Stimulated activated effector memory CD8-positive, alpha-beta T cell treated with anti-CD3 and anti-CD28 coated beads, Interleukin-12 subunit alpha, Interleukin-12 subunit beta, amount 100 ng/mL, for 72 hours (primary cell): Measurements from ENCODE around the gene EPHA10.

Source experiments
- ATAC-seq: fragments of 150-1000 bp; cut with Tn5 transposase; 2 replicates; pipeline ENCODE4 v1.10.0; 2021
- DNase-seq, 2 donors: peaks; one replicate each; pipeline ENCODE4 v3.0.0; 2021 to 2022; ENCODE audit warnings: low spot score in 2 of 2
- H3K27ac Mint-ChIP-seq: one replicate; pipeline ENCODE4 v1.8.0; 2022; ENCODE audit warnings: mild to moderate bottlenecking, mixed read lengths
- H3K36me3 Mint-ChIP-seq: one replicate; pipeline ENCODE4 v1.8.0; 2022; ENCODE audit warnings: mild to moderate bottlenecking, mixed read lengths
- H3K4me1 Mint-ChIP-seq: one replicate; pipeline ENCODE4 v1.8.0; 2022; ENCODE audit warnings: mixed read lengths
- H3K4me3 Mint-ChIP-seq: one replicate; pipeline ENCODE4 v1.8.0; 2022; ENCODE audit warnings: mild to moderate bottlenecking, mixed read lengths
- H3K9me3 Mint-ChIP-seq: one replicate; pipeline ENCODE4 v1.8.0; 2022; ENCODE audit warnings: mixed read lengths

EPHA10 gene

DNA sequence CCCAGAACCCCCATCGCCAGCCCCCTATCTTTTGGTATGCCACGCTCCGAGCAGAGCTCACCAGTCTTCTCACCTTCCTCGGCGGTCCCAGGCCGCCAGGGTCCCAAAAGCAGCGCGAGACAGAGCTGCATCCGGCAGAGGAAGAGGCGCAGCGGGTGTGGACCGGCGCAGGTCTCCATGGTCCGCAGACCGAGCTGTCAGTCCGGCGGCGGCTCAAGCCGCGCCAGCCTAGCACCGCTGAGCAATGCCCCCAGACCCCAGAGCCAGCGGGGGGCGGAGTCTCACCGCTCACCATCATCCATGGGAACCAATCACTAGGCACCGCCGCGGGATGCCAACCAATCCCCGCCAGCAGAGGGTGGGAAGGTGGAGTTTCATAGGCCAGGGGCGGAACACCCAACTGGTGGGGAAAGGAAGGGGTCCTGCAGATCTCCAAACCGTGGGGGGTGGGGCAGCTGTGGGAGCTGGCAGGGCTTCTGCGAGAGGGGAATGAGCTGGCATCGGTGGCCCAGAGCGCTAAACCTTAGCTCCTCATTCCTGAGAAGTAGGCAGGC lies at the start of gene EPHA10:
TSS of gene EPHA10 (minus strand) at position 233 of the 554 bp plus-strand sequence. CDS start at position 179, 54 bp downstream.
- peaks cover 3% of the 10 kb centered on the region for H3K9me3 Mint-ChIP-seq

DNA sequence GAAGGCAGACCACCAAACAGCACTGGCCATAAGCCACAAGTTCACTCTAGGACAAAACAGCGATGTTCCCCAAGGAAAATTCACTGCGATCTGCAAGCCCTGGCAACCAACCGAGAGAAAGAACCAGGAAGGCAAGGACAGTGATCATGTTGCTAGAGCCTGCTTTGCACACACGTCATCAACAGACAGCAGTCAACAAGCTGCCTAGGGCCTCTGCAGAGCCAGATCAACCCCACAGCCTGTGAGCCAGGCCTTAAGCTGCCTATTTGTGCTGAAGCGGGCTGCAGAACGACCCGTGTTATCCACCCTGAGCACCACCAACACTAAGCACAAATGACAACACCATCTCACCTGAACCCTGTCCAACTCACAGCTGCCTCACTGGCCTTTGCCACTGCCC lies 49.3 kb upstream of the EPHA10 start:
- ATAC-seq (no peak), DNase-seq (no peak)
- Mint-ChIP-seq H3K36me3 (peaks cover 57% of the 10 kb centered on the region), H3K27ac (no peak overlapping the region), H3K9me3 (no peaks in the 10 kb centered on the region), H3K4me3 (no peak overlapping the region), H3K4me1 (peaks cover 23% of the 10 kb centered on the region)

More for the DNA sequence above, at the start of gene EPHA10:
- Mint-ChIP-seq H3K4me3 (peak within 1 kb of the TSS; percentile 33), H3K36me3 (no peaks in the 10 kb centered on the region), H3K4me1 (peaks cover 23% of the 10 kb centered on the region), H3K27ac (no peak within 1 kb of the TSS)
- DNase-seq (no peak), ATAC-seq (no peak)

DNA sequence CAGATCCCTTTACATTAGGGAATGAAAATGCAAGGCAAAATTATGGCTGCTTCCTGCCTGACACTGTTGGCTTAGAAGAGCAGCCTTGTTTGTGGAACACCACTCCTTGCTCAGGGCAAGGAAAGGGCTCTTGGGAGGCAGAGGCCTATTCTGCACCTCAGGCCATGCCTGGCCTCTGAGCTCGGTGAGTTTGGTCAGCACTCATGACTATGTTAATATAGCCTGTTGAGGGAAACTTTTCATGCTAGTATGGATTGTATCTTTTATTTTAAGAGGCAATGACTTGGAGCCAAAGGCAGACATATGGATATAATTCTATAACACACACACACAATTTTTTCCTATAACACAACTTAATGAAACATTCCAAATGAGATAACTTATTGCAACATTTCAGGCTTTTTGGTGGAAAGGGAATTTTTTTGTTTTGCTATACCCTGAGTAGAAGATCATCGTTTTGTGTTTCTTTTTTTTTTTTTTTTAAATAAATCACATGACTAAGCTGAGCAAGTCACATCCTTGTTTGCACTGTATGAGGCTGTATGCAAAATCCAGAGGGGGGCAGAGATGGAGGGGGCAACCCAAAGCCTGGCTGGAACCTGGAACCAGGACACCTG lies 48.7 kb upstream of the EPHA10 start:
- ATAC-seq: no peak
- H3K4me1 Mint-ChIP-seq: peaks cover 29% of the 10 kb centered on the region
- no peaks in the 10 kb centered on the region for H3K9me3 Mint-ChIP-seq
- no peak overlapping the region for H3K27ac Mint-ChIP-seq
- DNase-seq: no peak
- H3K4me3 Mint-ChIP-seq: no peak overlapping the region
- H3K36me3 Mint-ChIP-seq: peaks cover 56% of the 10 kb centered on the region

DNA sequence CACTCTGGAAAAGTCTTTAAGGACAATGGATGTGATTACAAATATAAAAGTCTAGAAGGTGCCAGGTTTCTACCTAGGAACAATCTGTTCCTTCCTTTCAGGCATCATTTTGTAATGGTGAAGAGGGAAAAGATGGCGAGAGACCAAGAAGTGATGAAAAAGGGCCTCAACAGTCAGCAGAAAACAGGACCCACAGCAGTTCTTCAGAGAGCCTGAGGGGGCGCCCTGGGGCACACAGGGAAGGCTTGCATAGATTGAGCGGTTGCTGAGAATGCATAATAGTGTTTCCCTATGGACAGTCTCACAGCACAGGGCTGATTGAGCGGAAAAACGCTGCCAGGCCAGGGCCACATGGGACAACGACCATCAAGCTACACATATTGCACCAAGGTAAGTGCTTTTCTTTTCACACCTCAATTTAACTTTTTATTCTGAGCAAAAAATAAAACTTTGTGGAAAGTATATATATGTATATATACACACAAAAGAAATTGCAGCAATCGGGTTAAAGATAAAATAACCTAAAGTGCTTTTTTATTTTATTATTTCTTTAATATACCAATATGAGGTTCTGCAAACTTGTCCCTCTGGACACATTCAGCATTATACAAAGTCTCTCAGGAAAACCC lies 46.2 kb upstream of the EPHA10 start:
- H3K27ac Mint-ChIP-seq: peak overlapping the region; percentile 83
- peak; percentile 31 for ATAC-seq
- no peaks in the 10 kb centered on the region for H3K9me3 Mint-ChIP-seq
- peaks cover 29% of the 10 kb centered on the region for H3K4me1 Mint-ChIP-seq
- H3K4me3 Mint-ChIP-seq: no peak overlapping the region
- DNase-seq: peak; percentile 46 to 81
- peaks cover 55% of the 10 kb centered on the region for H3K36me3 Mint-ChIP-seq

DNA sequence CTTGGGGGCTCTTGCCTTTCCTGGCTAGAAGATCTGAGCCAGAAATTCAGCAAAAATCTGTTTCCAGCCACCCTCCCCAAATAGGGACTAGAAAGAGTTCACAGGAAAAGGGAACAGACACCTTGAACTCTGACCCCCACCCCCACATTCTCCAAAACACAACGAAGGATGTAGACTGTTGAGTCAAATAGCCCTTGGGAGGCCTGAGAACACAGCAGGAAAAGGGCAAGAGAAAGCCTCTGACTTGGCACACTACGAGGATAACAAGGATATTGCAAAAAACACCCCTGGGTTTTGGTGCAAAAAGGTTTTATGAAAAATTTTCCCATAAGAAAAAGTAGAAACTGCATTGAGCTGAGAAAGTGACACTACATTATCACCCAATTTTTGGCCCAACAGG lies 45.0 kb upstream of the EPHA10 start:
- ATAC-seq (no peak), DNase-seq (no peak)
- Mint-ChIP-seq H3K36me3 (peaks cover 60% of the 10 kb centered on the region), H3K4me1 (peaks cover 29% of the 10 kb centered on the region), H3K27ac (no peak overlapping the region), H3K9me3 (no peaks in the 10 kb centered on the region), H3K4me3 (peak overlapping the region; percentile 91)

DNA sequence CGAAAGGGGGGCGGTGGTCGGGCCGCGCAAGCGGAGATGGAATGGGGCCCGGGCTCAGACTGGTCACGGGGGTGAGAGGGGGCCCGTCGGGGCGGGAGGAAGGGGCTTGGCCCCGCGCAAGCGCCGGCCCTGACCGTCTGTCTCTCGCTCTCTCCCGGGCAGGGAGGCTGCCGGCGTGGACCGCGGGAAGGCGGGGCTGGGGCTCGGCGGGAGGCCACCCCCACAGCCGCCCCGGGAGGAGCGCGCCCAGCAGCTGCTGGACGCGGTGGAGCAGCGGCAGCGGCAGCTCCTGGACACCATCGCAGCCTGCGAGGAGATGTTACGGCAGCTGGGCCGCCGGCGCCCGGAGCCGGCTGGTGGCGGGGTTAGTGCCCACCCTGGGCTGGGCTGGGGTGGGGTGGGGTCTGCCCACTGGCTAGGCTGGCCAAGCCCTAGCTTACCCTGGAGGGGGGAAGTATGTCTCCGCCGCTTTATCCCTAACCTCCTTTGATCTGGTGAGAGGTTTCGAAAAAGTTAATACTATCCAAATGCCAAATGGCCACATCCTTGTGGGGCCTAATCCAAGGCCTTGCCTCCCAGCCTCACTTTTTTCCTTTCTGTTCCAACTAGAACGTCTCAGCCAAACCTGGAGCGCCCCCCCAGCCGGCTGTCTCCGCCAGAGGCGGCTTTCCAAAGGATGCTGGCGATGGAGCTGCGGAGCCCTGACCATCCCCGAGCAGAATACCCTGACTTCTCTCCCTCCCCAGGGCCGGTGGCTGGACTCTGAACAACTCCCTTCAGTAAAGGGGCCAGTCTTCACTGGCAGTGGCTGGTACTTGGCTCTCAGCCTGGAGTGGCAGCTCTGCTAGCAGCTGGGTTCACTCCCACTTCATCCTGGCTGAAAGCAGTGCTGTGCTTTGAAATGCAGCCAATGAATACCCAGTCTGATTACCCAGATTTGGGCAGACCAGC lies 43.7 kb upstream of the EPHA10 start:
- peak in 1 of 2 donors; percentile 45 for DNase-seq

DNA sequence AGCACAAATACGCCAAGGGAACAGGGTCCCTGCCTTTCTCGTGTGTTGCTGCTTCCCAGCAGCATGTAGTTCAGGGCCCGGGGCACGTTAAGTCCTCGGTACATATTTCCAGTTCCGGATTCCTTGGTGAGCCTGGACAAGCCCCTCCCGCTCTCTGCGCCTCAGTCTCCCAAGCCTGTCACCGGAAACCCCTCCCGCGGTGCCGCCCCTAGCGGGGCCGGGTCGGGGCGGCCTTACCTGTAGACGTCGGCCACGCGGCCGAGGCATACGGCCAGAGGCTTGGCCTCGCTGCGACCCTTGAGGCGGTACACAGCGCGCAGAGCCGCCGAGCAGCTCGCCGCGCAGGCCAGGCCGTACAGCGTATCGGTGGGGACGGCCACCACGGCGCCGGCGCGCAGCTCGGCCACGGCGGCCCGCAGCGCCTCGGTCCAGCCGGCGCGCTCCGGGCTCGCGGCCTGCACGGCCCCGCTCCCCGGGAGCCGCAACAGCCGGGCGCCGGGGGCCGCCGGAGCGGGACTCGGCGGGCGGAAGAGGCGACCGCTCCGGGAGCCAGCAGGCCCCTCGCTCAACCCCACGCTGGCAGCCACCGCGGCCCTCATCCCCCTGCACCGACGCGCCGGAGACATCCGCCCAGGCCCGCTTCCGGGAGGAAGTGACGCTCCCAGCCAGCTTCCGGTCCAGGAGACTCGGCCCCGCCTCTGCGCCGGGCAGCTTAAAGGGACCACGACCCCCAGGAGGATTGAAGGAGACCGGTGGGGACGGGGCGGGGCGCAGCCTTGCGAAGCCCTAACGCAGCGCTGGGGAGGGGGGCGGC lies 42.8 kb upstream of the EPHA10 start, which contains the start of the genes C1orf122 and YRDC:
TSS of gene C1orf122 (plus strand) at position 236 of the 814 bp plus-strand sequence. CDS start 615 bp downstream, outside the sequence.
TSS of gene YRDC (minus strand) at position 654 of the 814 bp plus-strand sequence. CDS start at position 626, 28 bp downstream.
- peaks cover 33% of the 10 kb centered on the region for H3K4me1 Mint-ChIP-seq
- peaks cover 68% of the 10 kb centered on the region for H3K36me3 Mint-ChIP-seq
- DNase-seq: peak; percentile 83 to 96
- ATAC-seq: peak; percentile 96
- H3K9me3 Mint-ChIP-seq: no peaks in the 10 kb centered on the region
- peak within 1 kb of the TSS; percentile 98 for H3K27ac Mint-ChIP-seq
- peak within 1 kb of the TSS; percentile 91 for H3K4me3 Mint-ChIP-seq

More for the DNA sequence above, 43.7 kb upstream of the EPHA10 start:
- ATAC-seq: peak; percentile 77
- H3K27ac Mint-ChIP-seq: peak overlapping the region; percentile 98
- peaks cover 60% of the 10 kb centered on the region for H3K36me3 Mint-ChIP-seq
- H3K4me1 Mint-ChIP-seq: peaks cover 32% of the 10 kb centered on the region
- H3K9me3 Mint-ChIP-seq: no peaks in the 10 kb centered on the region
- H3K4me3 Mint-ChIP-seq: peak overlapping the region; percentile 91

DNA sequence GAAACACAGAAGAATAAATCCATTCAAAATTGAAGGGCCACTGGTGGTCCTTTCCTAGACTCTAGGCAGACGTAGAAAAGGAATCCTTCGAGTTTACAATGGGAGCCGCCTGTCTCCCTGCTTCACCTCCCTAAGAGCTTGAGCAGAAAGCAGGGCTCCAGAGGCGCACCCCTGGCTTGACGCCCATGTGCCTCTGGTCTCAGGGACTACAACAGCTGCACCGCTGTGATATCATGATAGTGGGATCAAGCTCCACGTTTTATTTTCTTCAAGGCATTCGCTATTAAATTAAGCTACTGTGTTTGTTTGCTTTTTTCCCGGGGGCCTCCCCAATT lies 42.3 kb upstream of the EPHA10 start:
- Mint-ChIP-seq H3K27ac (peak overlapping the region; percentile 98), H3K4me1 (peaks cover 36% of the 10 kb centered on the region), H3K36me3 (peaks cover 73% of the 10 kb centered on the region), H3K4me3 (peak overlapping the region; percentile 91), H3K9me3 (no peaks in the 10 kb centered on the region)
- DNase-seq (no peak), ATAC-seq (no peak)

DNA sequence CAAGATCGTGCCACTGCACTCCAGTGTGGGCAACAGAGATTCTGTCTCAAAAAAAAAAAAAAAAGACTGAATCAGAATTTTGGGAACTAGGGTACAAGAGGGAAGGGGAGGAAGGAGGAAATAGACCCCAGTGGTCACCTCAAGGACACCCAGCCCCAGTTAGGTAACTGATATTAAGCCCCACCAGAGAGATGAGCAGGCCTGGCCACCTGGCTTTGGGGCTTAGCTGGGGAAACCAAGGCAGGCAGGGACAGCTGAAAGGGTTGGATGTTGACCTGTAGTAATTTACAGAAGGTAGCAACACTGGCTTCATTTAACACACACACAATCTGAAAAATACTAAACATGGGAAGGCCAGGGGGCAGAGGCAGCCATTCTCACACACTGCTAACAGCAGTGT lies 37.5 kb upstream of the EPHA10 start:
- DNase-seq (no peak), ATAC-seq (no peak)
- peak overlapping the region; percentile 53 for H3K27ac Mint-ChIP-seq
- peaks cover 14% of the 10 kb centered on the region for H3K4me1 Mint-ChIP-seq
- no peaks in the 10 kb centered on the region for H3K9me3 Mint-ChIP-seq
- H3K4me3 Mint-ChIP-seq: no peak overlapping the region
- H3K36me3 Mint-ChIP-seq: peaks cover 89% of the 10 kb centered on the region

DNA sequence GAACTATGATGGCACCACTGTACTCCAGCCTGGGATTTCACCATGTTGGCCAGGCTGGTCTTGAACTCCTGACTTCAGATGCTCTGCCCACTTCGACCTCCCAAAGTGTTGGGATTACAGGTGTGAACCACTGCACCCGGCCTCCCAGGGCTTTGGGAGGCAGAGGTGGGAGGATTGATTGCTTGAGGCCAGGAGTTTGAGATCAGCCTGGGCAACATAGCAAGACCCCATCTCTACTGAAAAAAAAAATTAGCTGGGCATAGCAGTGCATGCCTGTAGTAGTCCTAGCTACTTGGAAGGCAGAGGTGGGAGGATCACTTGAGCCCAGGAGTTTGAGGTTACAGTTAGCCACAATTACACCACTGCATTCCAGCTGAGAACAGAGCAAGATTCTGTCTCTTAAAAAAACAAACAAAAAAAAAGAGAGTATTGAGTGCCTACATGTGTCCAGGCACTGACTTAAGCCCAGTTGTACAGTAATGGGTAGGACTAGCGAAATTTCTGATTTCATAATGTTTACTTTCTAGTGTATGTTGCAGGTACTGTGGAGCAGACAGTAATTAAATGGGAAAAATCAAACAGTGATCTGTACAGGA lies 32.9 kb upstream of the EPHA10 start:
- H3K27ac Mint-ChIP-seq: no peak overlapping the region
- H3K36me3 Mint-ChIP-seq: peaks cover 43% of the 10 kb centered on the region
- no peak overlapping the region for H3K4me3 Mint-ChIP-seq
- DNase-seq (no peak), ATAC-seq (no peak)
- no peaks in the 10 kb centered on the region for H3K9me3 Mint-ChIP-seq
- H3K4me1 Mint-ChIP-seq: peaks cover 29% of the 10 kb centered on the region

DNA sequence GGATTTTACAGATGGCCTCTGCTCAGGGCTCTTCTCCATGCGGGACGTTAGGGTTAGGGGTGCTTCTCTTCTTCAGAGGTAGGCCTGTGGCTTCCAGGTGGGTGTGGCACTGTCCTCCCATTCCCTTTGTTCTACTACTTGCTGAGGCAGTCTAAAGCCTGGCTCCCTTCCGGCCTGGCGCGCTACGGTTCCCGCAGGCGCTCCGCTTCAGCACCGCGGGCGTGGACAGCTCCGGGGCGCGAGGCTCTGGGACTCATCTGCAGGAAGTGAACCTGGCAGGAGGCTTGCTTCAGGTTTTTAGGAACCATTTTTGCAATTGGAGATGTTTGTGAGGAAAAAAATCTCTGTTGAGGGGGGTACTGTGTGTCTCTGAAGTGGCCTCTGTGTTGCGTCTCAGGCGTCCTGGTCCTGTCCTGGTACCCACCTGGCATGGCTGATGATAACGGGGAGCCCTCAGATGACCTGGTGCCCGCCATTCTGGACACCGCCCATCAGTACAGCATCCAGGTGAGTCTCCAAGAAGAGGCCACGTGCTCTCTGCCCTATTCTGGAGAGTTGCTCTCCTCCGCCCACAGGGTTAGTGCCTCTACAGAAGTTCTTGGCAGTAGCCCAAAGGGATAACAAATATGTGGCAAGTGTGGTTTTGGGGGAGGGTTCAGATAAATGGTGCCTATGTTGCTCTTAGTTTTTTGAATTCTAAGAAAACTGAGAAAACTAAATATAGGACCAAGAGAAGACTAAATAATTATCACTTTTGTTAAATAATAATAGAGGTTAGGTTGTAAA lies 30.6 kb upstream of the EPHA10 start:
- Mint-ChIP-seq H3K4me3 (peak overlapping the region; percentile 75), H3K9me3 (no peaks in the 10 kb centered on the region), H3K36me3 (peaks cover 21% of the 10 kb centered on the region), H3K27ac (no peak overlapping the region), H3K4me1 (peaks cover 24% of the 10 kb centered on the region)
- DNase-seq (peak in 1 of 2 donors; percentile 35), ATAC-seq (no peak)

DNA sequence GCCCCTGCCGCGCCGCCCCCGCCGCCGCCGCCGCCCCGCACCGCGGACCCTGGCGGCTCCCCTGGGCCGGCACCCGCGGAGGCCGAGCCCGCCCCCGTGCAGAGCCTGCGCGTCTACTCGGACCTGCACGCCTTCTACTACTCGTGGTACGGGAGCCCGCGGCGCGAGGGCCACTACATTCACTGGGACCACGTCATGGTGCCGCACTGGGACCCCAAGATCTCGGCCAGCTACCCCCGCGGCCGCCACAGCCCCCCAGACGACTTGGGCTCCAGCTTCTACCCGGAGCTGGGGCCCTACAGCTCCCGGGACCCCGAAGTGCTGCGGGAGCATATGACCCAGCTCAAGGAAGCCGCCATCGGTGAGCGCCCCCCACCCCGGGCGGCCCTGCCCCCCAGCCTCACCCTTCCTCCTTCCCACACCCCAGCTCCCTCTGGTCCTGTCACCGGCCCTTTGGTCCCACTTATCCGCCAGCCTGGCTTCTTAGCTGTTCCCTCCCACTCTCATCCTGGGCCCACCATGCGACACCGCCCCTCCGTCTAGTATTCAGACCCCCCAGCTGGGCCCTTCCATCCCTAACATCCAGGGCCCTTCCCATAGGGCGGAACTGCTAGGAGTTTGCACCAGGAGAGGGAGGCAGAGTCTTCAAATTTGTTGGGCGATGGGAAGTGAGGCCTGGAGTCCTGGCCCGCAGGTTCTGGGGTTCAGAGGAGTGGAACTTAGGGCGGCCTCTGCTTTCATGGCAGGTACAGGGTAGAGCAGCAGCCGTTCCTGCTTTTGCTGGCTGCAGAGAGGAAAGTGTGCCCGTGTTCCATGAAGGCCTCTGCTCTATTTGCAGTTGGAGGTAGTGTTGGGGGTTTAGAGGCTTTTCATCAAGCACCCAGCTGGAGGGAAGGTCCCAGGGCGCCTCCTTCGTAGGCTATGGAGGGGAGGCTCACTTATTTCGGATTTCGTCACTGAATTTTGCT lies 29.7 kb upstream of the EPHA10 start:
- peak; percentile 55 for ATAC-seq
- Mint-ChIP-seq H3K4me3 (peak overlapping the region; percentile 75), H3K36me3 (peaks cover 18% of the 10 kb centered on the region), H3K4me1 (peaks cover 24% of the 10 kb centered on the region), H3K9me3 (no peaks in the 10 kb centered on the region), H3K27ac (no peak overlapping the region)
- DNase-seq: no peak
